Measurements from ENCODE around the gene ZNF827.

Gene ZNF827

DNA sequence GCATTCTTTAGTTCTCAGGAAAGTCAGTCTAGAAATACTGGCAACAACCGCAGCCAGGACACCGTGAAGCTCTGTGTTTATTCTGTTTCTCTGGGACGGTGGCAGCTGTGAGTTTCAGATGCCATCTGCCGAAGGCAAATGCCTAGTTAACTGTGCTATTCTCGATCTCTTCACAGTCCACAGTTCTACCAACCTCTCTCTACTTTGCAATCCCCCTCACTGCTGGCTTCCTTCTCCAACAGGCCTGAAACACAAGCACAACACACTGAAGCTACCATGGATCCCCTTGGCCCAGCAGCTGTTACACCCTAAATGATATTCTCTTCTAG, 118.8 kb downstream of the ZNF827 start:
- peaks cover 3% of the 10 kb centered on the region for H3K4me1 ChIP-seq (ENCODE audit: insufficient read depth, insufficient read length)
- DNase-seq (ENCODE audit: low read depth, low spot score): no peak
- no peaks in the 10 kb centered on the region for H3K9me3 ChIP-seq (ENCODE audit: insufficient read depth, low read length)
- peaks cover 32% of the 10 kb centered on the region for H3K36me3 ChIP-seq (ENCODE audit: insufficient read depth, insufficient read length, low read length)
- no peaks in the 10 kb centered on the region for H3K27me3 ChIP-seq (ENCODE audit: insufficient read depth, insufficient read length)
- no peak overlapping the region for H3K9ac ChIP-seq (ENCODE audit: insufficient read length, low read depth)
- TF ChIP-seq ZNF274 (IDR thresholded peaks at IDR 0.05; ENCODE audit: low read depth, low read length): no peak
- no peak for TF ChIP-seq SUZ12 (IDR thresholded peaks at IDR 0.05; ENCODE audit: extremely low read depth, insufficient read depth, insufficient read length)
- TF ChIP-seq YY1 (IDR thresholded peaks at IDR 0.05; ENCODE audit: insufficient read depth, insufficient read length): no peak
- H3K4me3 ChIP-seq (ENCODE audit: insufficient read length, low read depth): no peak overlapping the region

DNA sequence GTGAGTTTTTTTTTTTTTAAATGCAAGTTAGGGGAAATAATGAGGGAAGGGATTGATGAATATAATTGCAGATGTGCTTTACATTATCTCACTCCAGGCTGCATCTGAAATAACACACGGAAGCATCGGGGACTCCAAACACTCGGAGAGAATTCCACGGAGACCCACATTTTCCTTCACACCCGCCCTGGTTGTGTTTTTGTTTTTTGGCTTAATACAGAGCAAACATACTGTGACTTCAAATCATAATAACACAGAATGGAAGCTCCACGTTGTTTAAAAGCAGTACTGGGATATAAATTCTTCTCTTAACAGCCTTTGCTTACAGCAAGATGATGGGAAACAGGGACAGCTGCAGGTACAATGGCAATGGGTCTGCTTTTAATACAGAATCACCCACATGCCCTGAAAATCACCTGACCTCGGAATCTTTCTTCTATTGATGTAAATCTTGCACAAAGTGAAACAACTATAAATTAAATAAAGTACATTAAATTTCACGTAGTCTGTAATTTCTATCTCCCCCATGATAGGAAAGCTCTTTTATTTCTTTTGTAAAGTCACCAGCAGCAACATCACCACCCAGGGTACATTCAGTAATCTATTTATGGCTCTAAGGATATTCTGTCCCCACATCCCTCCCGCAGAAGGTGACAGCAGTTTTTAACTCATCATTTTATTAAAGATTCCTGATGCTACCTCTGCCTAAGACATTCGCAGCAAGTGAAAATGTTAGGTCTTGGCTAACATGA, 119.3 kb downstream of the ZNF827 start:
- Histone ChIP-seq H3K36me3 (ENCODE audit: insufficient read depth, insufficient read length, low read length) (peaks cover 31% of the 10 kb centered on the region), H3K27me3 (ENCODE audit: insufficient read depth, insufficient read length) (no peaks in the 10 kb centered on the region), H3K9me3 (ENCODE audit: insufficient read depth, low read length) (no peaks in the 10 kb centered on the region), H3K9ac (ENCODE audit: insufficient read length, low read depth) (no peak overlapping the region), H3K4me3 (ENCODE audit: insufficient read length, low read depth) (no peak overlapping the region), H3K4me1 (ENCODE audit: insufficient read depth, insufficient read length) (peaks cover 3% of the 10 kb centered on the region)
- TF ChIP-seq ZNF274 (IDR thresholded peaks at IDR 0.05; ENCODE audit: low read depth, low read length) (no peak), SUZ12 (IDR thresholded peaks at IDR 0.05; ENCODE audit: extremely low read depth, insufficient read depth, insufficient read length) (no peak), YY1 (IDR thresholded peaks at IDR 0.05; ENCODE audit: insufficient read depth, insufficient read length) (no peak)
- DNase-seq (ENCODE audit: low read depth, low spot score): no peak

DNA sequence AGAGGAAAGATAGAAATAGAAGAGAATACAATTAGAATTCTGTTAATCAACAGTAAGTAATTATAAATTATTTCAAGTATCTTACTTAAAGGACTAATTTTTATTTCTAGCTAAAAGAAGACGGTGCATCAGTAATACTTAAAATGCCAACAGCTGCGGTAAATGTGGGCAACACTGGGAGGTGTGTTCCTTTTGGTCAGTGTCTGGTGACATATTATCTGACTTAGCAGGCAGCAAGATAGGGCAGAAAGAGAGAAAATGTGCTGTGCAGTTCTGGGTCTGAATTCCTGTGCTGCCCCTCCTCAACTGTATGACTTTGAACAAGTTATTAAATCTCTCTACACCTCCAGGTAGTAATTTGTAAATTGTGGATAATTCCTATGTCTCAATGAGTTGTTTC, 120.6 kb downstream of the ZNF827 start:
- Histone ChIP-seq H3K4me3 (ENCODE audit: insufficient read length, low read depth) (no peak overlapping the region), H3K9me3 (ENCODE audit: insufficient read depth, low read length) (no peaks in the 10 kb centered on the region), H3K9ac (ENCODE audit: insufficient read length, low read depth) (no peak overlapping the region), H3K36me3 (ENCODE audit: insufficient read depth, insufficient read length, low read length) (peaks cover 41% of the 10 kb centered on the region), H3K27me3 (ENCODE audit: insufficient read depth, insufficient read length) (no peaks in the 10 kb centered on the region), H3K4me1 (ENCODE audit: insufficient read depth, insufficient read length) (peaks cover 3% of the 10 kb centered on the region)
- TF ChIP-seq SUZ12 (IDR thresholded peaks at IDR 0.05; ENCODE audit: extremely low read depth, insufficient read depth, insufficient read length) (no peak), ZNF274 (IDR thresholded peaks at IDR 0.05; ENCODE audit: low read depth, low read length) (no peak), YY1 (IDR thresholded peaks at IDR 0.05; ENCODE audit: insufficient read depth, insufficient read length) (no peak)
- no peak for DNase-seq (ENCODE audit: low read depth, low spot score)

DNA sequence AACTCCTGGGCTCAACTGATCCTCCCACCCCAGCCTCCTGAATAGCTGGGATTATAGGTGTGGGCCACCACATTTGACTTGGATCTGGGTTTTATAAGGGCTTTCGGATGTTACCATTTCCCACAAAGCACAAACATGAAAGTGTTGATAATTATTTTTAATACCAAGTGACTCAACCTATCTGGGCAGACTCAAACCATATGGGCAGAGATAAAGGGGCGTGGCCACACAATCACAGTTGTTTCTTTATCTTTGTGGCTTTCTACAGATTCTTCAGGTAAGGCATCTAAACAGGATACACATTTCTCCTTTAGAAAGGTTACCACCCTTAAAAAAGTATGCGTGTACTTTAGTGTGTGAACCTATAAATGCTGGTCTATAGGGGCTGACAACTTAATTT, 122.5 kb downstream of the ZNF827 start:
- Histone ChIP-seq H3K27me3 (ENCODE audit: insufficient read depth, insufficient read length) (no peaks in the 10 kb centered on the region), H3K9me3 (ENCODE audit: insufficient read depth, low read length) (no peaks in the 10 kb centered on the region), H3K36me3 (ENCODE audit: insufficient read depth, insufficient read length, low read length) (peaks cover 38% of the 10 kb centered on the region), H3K9ac (ENCODE audit: insufficient read length, low read depth) (no peak overlapping the region), H3K4me1 (ENCODE audit: insufficient read depth, insufficient read length) (no peaks in the 10 kb centered on the region), H3K4me3 (ENCODE audit: insufficient read length, low read depth) (no peak overlapping the region)
- no peak for DNase-seq (ENCODE audit: low read depth, low spot score)
- TF ChIP-seq ZNF274 (IDR thresholded peaks at IDR 0.05; ENCODE audit: low read depth, low read length) (no peak), YY1 (IDR thresholded peaks at IDR 0.05; ENCODE audit: insufficient read depth, insufficient read length) (no peak), SUZ12 (IDR thresholded peaks at IDR 0.05; ENCODE audit: extremely low read depth, insufficient read depth, insufficient read length) (no peak)

DNA sequence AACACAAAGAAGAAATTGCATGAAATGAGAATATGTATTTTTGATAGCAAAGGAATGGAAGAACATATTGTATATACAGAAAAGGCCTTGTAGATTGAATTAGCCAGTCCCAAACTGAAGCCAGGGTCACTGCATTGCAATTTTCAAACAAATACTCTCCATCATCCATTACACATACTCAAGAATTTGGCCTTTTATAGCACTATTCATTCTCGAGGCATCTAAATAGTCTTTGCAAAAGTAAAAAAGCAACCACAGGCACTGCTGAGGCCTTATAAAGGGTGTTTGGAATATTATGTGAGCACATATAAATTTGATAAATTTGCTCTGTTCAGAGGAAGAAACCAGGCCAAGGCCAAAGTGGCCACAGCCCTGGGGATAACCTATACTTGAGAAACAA, 123.0 kb downstream of the ZNF827 start:
- TF ChIP-seq SUZ12 (IDR thresholded peaks at IDR 0.05; ENCODE audit: extremely low read depth, insufficient read depth, insufficient read length): no peak
- no peak for TF ChIP-seq YY1 (IDR thresholded peaks at IDR 0.05; ENCODE audit: insufficient read depth, insufficient read length)
- TF ChIP-seq ZNF274 (IDR thresholded peaks at IDR 0.05; ENCODE audit: low read depth, low read length): no peak
- no peak for DNase-seq (ENCODE audit: low read depth, low spot score)
- no peaks in the 10 kb centered on the region for H3K4me1 ChIP-seq (ENCODE audit: insufficient read depth, insufficient read length)
- H3K36me3 ChIP-seq (ENCODE audit: insufficient read depth, insufficient read length, low read length): peaks cover 38% of the 10 kb centered on the region
- peaks cover under 1% of the 10 kb centered on the region; the same call in 1 of the 2 replicates for H3K9me3 ChIP-seq (ENCODE audit: insufficient read depth, low read length)
- no peak overlapping the region for H3K9ac ChIP-seq (ENCODE audit: insufficient read length, low read depth)
- H3K27me3 ChIP-seq (ENCODE audit: insufficient read depth, insufficient read length): no peaks in the 10 kb centered on the region
- H3K4me3 ChIP-seq (ENCODE audit: insufficient read length, low read depth): no peak overlapping the region

DNA sequence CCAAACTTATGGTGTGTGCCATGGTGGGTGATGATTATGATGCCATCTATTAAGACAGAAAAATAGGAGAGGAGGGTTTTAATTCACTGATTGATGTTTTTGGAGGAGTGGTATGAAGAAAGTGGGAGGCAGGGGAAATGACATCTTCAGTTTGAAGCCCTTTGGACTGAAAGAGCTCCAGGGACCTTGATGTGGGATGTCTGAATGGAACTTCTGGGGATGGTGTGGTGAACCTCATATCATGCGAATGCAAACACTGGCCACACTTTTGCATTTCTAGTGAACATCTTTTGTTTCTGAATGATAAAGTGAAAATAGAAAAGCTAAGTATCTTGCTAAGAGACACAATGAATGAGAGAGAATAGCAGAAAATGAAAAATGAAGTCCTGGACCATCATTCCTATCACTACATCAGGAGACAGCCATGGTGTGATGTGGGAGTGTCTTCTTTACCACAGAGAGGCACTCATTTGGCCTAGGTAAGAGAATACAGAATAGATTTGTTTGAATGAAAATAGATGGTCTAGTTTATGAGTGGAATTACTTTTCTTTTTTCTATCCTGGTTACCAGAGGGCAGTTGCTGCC, 123.5 kb downstream of the ZNF827 start:
- Histone ChIP-seq H3K4me3 (ENCODE audit: insufficient read length, low read depth) (no peak overlapping the region), H3K4me1 (ENCODE audit: insufficient read depth, insufficient read length) (no peaks in the 10 kb centered on the region), H3K9me3 (ENCODE audit: insufficient read depth, low read length) (peaks cover 6% of the 10 kb centered on the region), H3K27me3 (ENCODE audit: insufficient read depth, insufficient read length) (no peaks in the 10 kb centered on the region), H3K9ac (ENCODE audit: insufficient read length, low read depth) (no peak overlapping the region), H3K36me3 (ENCODE audit: insufficient read depth, insufficient read length, low read length) (peaks cover 38% of the 10 kb centered on the region)
- DNase-seq (ENCODE audit: low read depth, low spot score): no peak
- no peak for TF ChIP-seq ZNF274 (IDR thresholded peaks at IDR 0.05; ENCODE audit: low read depth, low read length)
- TF ChIP-seq SUZ12 (IDR thresholded peaks at IDR 0.05; ENCODE audit: extremely low read depth, insufficient read depth, insufficient read length): no peak
- TF ChIP-seq YY1 (IDR thresholded peaks at IDR 0.05; ENCODE audit: insufficient read depth, insufficient read length): no peak

DNA sequence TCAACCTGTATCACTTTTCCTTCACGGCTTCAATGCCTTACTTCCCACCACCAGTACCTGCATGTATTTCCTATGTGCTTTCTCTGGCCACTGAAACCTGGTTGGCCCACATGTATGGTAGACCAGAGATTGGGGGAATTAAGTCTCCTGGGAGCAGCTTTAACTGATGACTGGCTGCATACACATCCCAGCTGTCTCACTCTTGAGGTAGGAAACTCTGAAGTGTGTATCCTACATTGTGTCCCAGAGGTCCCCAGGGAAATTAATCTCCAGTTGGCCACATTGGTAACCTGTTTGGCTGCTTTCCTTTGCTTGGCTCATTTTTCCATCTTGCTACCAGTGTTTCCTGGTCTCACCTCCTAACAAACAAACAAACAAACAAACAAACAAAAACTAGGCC, 124.4 kb downstream of the ZNF827 start:
- peaks cover 14% of the 10 kb centered on the region for H3K9me3 ChIP-seq (ENCODE audit: insufficient read depth, low read length)
- no peak overlapping the region for H3K9ac ChIP-seq (ENCODE audit: insufficient read length, low read depth)
- no peak for DNase-seq (ENCODE audit: low read depth, low spot score)
- H3K27me3 ChIP-seq (ENCODE audit: insufficient read depth, insufficient read length): no peaks in the 10 kb centered on the region
- H3K4me1 ChIP-seq (ENCODE audit: insufficient read depth, insufficient read length): no peaks in the 10 kb centered on the region
- no peak for TF ChIP-seq SUZ12 (IDR thresholded peaks at IDR 0.05; ENCODE audit: extremely low read depth, insufficient read depth, insufficient read length)
- TF ChIP-seq YY1 (IDR thresholded peaks at IDR 0.05; ENCODE audit: insufficient read depth, insufficient read length): no peak
- no peak for TF ChIP-seq ZNF274 (IDR thresholded peaks at IDR 0.05; ENCODE audit: low read depth, low read length)
- H3K36me3 ChIP-seq (ENCODE audit: insufficient read depth, insufficient read length, low read length): peaks cover 33% of the 10 kb centered on the region
- no peak overlapping the region for H3K4me3 ChIP-seq (ENCODE audit: insufficient read length, low read depth)

Measured in NT2/D1 (cell line).